ENCODE measurements around the gene SOX21.

DNA sequence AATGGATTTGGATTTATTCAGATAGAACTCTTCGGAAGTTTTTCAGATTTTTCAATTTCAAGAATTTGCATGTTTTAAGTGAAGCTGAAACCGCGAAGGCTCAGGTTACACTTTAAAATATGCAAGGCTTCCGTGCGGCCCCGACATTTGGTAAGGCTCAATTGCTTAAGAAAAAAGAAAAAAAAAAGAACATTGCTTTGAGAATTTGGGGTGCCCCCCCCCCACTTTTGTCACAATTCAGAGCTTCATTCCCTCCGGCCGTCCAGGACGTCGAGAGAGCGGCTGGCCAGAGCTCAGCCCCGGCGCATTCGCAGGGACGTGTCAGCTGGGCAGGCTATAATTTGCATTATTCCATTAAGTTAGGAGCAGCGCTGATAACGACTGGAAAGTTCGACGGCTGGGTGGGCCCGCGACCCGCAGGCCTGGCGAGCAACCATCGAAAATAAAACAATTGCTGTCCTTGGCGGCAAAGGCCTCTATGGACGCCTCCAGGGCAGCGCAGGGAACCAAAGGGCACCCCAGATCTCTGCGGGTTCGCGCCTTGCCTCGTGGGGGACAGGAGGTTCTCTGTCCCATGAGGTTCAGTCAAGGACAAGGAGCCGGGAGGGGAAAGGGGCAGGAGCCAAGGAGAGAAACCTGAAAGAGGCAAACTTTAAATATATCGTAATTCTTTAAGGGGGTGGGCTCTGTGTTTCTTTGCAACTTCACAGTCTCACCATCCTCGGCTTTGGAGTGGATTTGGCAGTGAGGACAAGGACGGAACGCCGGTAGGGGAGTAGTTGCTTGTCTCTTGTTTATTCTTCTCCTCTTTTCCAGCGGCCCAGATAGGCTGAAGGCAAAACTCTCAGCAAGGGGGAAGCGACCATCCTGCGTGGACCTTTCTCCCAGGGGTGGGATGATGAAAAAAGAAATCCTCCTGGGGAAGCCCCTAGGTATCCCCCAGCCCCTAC lies 7.0 kb downstream of the SOX21 start:
- TF ChIP-seq, protein P1, sequence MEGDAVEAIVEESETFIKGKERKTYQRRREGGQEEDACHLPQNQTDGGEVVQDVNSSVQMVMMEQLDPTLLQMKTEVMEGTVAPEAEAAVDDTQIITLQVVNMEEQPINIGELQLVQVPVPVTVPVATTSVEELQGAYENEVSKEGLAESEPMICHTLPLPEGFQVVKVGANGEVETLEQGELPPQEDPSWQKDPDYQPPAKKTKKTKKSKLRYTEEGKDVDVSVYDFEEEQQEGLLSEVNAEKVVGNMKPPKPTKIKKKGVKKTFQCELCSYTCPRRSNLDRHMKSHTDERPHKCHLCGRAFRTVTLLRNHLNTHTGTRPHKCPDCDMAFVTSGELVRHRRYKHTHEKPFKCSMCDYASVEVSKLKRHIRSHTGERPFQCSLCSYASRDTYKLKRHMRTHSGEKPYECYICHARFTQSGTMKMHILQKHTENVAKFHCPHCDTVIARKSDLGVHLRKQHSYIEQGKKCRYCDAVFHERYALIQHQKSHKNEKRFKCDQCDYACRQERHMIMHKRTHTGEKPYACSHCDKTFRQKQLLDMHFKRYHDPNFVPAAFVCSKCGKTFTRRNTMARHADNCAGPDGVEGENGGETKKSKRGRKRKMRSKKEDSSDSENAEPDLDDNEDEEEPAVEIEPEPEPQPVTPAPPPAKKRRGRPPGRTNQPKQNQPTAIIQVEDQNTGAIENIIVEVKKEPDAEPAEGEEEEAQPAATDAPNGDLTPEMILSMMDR (IDR thresholded peaks at IDR 0.05) = no peak
- no peak for TF ChIP-seq POLR2A (IDR thresholded peaks at IDR 0.05)

Data from breast epithelium (tissue), 3 donors.